Measurements from ENCODE around the gene CEP68.
"Not testable (repeated sequence)": the region's sequence is repeated elsewhere in the genome, so short reads cannot be mapped to it uniquely, and the experiment has no call there.

The CEP68 gene

GRCh38 chr2:65032019-65032975, 23.9 kb upstream of the CEP68 start:
- no peak for DNase-seq

GRCh38 chr2:65033178-65033577, 23.0 kb upstream of the CEP68 start:
- DNase-seq: peak in 1 of 2 donors; percentile 25

- not testable (repeated sequence) for DNase-seq
Observed at GRCh38 chr2:65033667-65034066, 22.5 kb upstream of the CEP68 start.

GRCh38 chr2:65035351-65035943, 20.8 kb upstream of the CEP68 start:
- no peak for DNase-seq

GRCh38 chr2:65037178-65037577, 19.0 kb upstream of the CEP68 start:
- no peak for DNase-seq

- no peak for DNase-seq
Observed at GRCh38 chr2:65039640-65040039, 16.6 kb upstream of the CEP68 start.

GRCh38 chr2:65040400-65041261, 15.6 kb upstream of the CEP68 start:
- peak; percentile 78 to 81 for DNase-seq

- no peak for DNase-seq
Observed at GRCh38 chr2:65043001-65043400, 13.2 kb upstream of the CEP68 start.

GRCh38 chr2:65044097-65044735, 12.0 kb upstream of the CEP68 start:
- no peak for DNase-seq

- no peak for DNase-seq
Observed at GRCh38 chr2:65045651-65046050, 10.6 kb upstream of the CEP68 start.

- DNase-seq: no peak
Observed at GRCh38 chr2:65046633-65047407, 9.4 kb upstream of the CEP68 start.

- no peak for DNase-seq
Observed at GRCh38 chr2:65049010-65049639, 7.1 kb upstream of the CEP68 start.

GRCh38 chr2:65050931-65051330, 5.3 kb upstream of the CEP68 start:
- no peak for DNase-seq

- peak; percentile 46 to 56 for DNase-seq
Observed at GRCh38 chr2:65053199-65053598, 3.0 kb upstream of the CEP68 start.

- DNase-seq: no peak
Observed at GRCh38 chr2:65054749-65055421, 1.3 kb upstream of the CEP68 start.

- DNase-seq: peak in 1 of 2 donors; percentile 66
Observed at GRCh38 chr2:65055422-65056214, 598 bp upstream of the CEP68 start.

GRCh38 chr2:65057054-65057375, 799 bp downstream of the CEP68 start:
- no peak for DNase-seq

GRCh38 chr2:65057391-65058052, 1.3 kb downstream of the CEP68 start:
- DNase-seq: peak; percentile 51 to 79

GRCh38 chr2:65059071-65059470, 2.9 kb downstream of the CEP68 start:
- no peak for DNase-seq
